ENCODE data around the gene PCDH11Y. TPM values are rescaled to one million over a fixed set of nuclear protein-coding genes. Genes with fewer than 3 reads are reported as not detected.
"Not testable (repeated sequence)": the region's sequence is repeated elsewhere in the genome, so short reads cannot be mapped to it uniquely, and the experiment has no call there.

PCDH11Y gene, protein sequence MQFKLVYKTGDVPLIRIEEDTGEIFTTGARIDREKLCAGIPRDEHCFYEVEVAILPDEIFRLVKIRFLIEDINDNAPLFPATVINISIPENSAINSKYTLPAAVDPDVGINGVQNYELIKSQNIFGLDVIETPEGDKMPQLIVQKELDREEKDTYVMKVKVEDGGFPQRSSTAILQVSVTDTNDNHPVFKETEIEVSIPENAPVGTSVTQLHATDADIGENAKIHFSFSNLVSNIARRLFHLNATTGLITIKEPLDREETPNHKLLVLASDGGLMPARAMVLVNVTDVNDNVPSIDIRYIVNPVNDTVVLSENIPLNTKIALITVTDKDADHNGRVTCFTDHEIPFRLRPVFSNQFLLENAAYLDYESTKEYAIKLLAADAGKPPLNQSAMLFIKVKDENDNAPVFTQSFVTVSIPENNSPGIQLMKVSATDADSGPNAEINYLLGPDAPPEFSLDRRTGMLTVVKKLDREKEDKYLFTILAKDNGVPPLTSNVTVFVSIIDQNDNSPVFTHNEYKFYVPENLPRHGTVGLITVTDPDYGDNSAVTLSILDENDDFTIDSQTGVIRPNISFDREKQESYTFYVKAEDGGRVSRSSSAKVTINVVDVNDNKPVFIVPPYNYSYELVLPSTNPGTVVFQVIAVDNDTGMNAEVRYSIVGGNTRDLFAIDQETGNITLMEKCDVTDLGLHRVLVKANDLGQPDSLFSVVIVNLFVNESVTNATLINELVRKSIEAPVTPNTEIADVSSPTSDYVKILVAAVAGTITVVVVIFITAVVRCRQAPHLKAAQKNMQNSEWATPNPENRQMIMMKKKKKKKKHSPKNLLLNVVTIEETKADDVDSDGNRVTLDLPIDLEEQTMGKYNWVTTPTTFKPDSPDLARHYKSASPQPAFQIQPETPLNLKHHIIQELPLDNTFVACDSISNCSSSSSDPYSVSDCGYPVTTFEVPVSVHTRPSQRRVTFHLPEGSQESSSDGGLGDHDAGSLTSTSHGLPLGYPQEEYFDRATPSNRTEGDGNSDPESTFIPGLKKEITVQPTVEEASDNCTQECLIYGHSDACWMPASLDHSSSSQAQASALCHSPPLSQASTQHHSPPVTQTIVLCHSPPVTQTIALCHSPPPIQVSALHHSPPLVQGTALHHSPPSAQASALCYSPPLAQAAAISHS (N-terminal part only)
- total RNA-seq: 1 to 10 TPM in 2 of 4 donors, not detected in 2; 1.4 to 7.9 TPM

GRCh38 chrY:5000057-5000456 is at the start of gene PCDH11Y:
Gene PCDH11Y (plus strand): TSS chrY:5000296. CDS start chrY:5057100, 56,804 bp downstream.
- H3K4me3 ChIP-seq: peak within 1 kb of the TSS in 1 of 4 donors; percentile 25
- H3K27me3 ChIP-seq; DNase-seq; in situ Hi-C loops (cut with MboI; ENCODE audit: low pct_ligation_motif_present in 1 of 4, low pct_unique_long_range_greater_than_20kb in 1 of 4, low sequenced_read_pairs in 3 of 4); intact Hi-C loops (cut with DNase I; ENCODE audit: low total_unique reads); H3K36me3 ChIP-seq; H3K9me3 ChIP-seq; H3K4me1 ChIP-seq; H3K27ac ChIP-seq: not testable (repeated sequence)
- 0% methylated on average over 3 of the region's 21 CpGs; no CpG with 5 or more reads in 1 of the 2 donors for WGBS, 2 donors (ENCODE audit: low coverage in 1 of 2)

GRCh38 chrY:4967894-4968293 is 32.2 kb upstream of the PCDH11Y start:
- H3K27ac ChIP-seq; H3K4me1 ChIP-seq; intact Hi-C loops (cut with DNase I; ENCODE audit: low total_unique reads); H3K9me3 ChIP-seq; DNase-seq; in situ Hi-C loops (cut with MboI; ENCODE audit: low pct_ligation_motif_present in 1 of 4, low pct_unique_long_range_greater_than_20kb in 1 of 4, low sequenced_read_pairs in 3 of 4); H3K27me3 ChIP-seq; H3K36me3 ChIP-seq; H3K4me3 ChIP-seq: not testable (repeated sequence)
- WGBS, 2 donors (ENCODE audit: low coverage in 1 of 2): no CpG with 5 or more reads among the region's 4 CpGs

DNA sequence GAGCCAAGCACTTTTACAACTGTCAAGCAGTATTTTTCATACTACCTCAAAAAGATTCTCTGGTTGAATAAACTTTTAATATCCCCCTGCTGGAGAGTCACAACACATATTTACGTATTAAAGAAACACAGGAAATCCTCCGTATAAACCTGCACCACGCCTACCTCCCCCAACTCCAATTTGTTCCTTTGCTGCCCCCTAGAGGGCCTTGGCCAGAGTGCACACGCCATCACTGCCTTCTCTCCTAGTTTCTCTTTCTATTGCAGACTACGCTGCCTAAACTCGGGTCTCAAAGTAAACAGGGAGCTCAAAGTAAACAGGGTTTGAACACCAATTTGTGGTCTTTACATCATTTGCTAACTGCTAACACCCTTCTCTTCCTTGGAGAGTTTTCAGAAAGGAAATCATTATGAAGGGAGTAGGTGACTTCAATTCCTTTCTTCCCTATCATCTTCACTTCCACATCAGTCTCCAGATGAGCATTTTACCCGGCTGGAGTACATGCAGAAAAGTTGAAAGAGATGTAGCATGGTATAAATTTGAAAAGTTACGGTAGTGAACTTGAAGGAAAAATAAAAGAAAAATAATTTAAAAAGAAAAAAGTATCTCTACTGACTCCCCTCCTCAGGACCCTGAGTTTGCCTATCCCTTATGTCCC is 8.2 kb upstream of the PCDH11Y start:
- H3K36me3 ChIP-seq; H3K9me3 ChIP-seq; H3K4me3 ChIP-seq; H3K4me1 ChIP-seq; H3K27ac ChIP-seq; in situ Hi-C loops (cut with MboI; ENCODE audit: low pct_ligation_motif_present in 1 of 4, low pct_unique_long_range_greater_than_20kb in 1 of 4, low sequenced_read_pairs in 3 of 4); intact Hi-C loops (cut with DNase I; ENCODE audit: low total_unique reads); DNase-seq; H3K27me3 ChIP-seq: not testable (repeated sequence)
- 7% methylated on average over 2 of the region's 8 CpGs; no CpG with 5 or more reads in 1 of the 2 donors for WGBS, 2 donors (ENCODE audit: low coverage in 1 of 2)

GRCh38 chrY:4994892-4995291 is 5.2 kb upstream of the PCDH11Y start:
- H3K4me1 ChIP-seq; intact Hi-C loops (cut with DNase I; ENCODE audit: low total_unique reads); DNase-seq; H3K27me3 ChIP-seq; in situ Hi-C loops (cut with MboI; ENCODE audit: low pct_ligation_motif_present in 1 of 4, low pct_unique_long_range_greater_than_20kb in 1 of 4, low sequenced_read_pairs in 3 of 4); H3K36me3 ChIP-seq; H3K9me3 ChIP-seq; H3K4me3 ChIP-seq; H3K27ac ChIP-seq: not testable (repeated sequence)
- no CpG with 5 or more reads among the region's 5 CpGs for WGBS, 2 donors (ENCODE audit: low coverage in 1 of 2)

GRCh38 chrY:5002476-5003184 is 2.5 kb downstream of the PCDH11Y start:
- H3K27ac ChIP-seq; H3K27me3 ChIP-seq; H3K4me1 ChIP-seq; H3K4me3 ChIP-seq; in situ Hi-C loops (cut with MboI; ENCODE audit: low pct_ligation_motif_present in 1 of 4, low pct_unique_long_range_greater_than_20kb in 1 of 4, low sequenced_read_pairs in 3 of 4); intact Hi-C loops (cut with DNase I; ENCODE audit: low total_unique reads); H3K9me3 ChIP-seq; DNase-seq; H3K36me3 ChIP-seq: not testable (repeated sequence)
- no CpG with 5 or more reads among the region's 55 CpGs for WGBS, 2 donors (ENCODE audit: low coverage in 1 of 2)

DNA sequence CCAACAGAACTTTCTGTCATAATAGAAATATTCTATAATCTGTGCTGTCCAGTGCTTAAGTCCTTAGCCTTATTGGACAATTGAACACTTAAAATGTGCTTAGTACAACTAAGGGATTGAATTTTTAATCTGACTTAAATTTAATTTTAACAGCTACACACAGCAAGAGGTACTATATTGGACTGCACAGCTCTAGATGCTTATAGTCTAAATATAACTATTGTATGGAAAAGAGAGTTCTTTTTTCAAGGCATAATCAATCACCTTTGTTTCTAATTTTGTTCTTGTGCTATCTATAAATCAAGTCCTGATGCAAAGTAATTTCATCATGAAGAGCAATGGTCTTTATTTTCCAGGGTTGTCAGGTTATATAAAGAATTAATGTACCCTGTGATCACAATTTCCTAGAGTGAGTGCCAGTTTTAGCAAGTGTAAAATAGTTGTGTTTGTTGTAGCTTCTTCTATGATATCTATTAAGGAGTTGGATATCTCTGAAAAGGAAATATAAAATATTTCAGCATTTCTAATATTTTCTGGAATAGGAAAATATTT is 39.0 kb downstream of the PCDH11Y start:
- H3K27me3 ChIP-seq; H3K36me3 ChIP-seq; H3K9me3 ChIP-seq; DNase-seq; in situ Hi-C loops (cut with MboI; ENCODE audit: low pct_ligation_motif_present in 1 of 4, low pct_unique_long_range_greater_than_20kb in 1 of 4, low sequenced_read_pairs in 3 of 4); H3K27ac ChIP-seq; intact Hi-C loops (cut with DNase I; ENCODE audit: low total_unique reads); H3K4me3 ChIP-seq; H3K4me1 ChIP-seq: not testable (repeated sequence)

- H3K27ac ChIP-seq; DNase-seq; in situ Hi-C loops (cut with MboI; ENCODE audit: low pct_ligation_motif_present in 1 of 4, low pct_unique_long_range_greater_than_20kb in 1 of 4, low sequenced_read_pairs in 3 of 4); H3K36me3 ChIP-seq; H3K9me3 ChIP-seq; H3K27me3 ChIP-seq; H3K4me1 ChIP-seq; intact Hi-C loops (cut with DNase I; ENCODE audit: low total_unique reads); H3K4me3 ChIP-seq: not testable (repeated sequence)
- WGBS, 2 donors (ENCODE audit: low coverage in 1 of 2): no CpG with 5 or more reads among the region's 3 CpGs
Observed at GRCh38 chrY:5083017-5083416, 82.9 kb downstream of the PCDH11Y start.

DNA sequence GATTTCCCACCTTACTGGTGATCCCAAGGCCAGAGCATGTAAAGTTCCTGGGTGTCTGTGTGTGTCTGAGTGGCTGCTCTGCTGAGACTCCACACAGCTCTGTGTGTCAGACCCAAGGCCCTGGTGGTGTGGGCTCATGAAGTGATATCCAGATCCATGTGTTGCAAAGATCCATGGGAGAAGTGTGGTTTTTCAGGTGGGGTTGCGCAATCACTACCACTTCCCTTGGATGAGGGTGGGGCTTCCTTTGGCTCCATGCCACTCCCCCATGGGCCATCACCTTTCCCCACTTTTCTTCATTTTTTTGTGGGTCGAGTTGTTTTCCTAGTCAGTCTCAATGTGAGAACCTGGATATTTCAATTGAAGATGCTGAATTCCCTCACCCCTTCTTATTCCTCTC is 182.9 kb downstream of the PCDH11Y start:
- WGBS, 2 donors (ENCODE audit: low coverage in 1 of 2): no CpG with 5 or more reads among the region's 2 CpGs

DNA sequence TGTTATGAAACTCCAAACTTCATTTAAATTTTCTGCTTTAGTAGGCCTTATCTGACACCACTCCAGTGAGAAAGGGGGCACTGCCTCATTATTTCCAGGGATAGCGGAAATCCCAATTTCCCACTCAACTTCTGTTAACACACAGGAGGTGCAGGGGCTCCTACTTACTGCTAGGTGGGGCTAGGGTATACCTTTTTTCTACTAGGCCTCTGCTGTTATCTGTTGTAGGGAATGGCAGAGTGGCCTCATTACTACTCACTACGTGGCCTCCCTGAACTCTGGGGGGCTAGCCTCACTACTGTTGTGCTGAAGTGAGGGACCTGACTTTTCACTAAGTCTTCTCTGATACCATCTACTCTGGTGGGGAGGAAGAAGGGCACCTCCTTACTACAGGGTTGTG is 215.0 kb downstream of the PCDH11Y start:
- H3K4me3 ChIP-seq; H3K27me3 ChIP-seq; H3K36me3 ChIP-seq; intact Hi-C loops (cut with DNase I; ENCODE audit: low total_unique reads); in situ Hi-C loops (cut with MboI; ENCODE audit: low pct_ligation_motif_present in 1 of 4, low pct_unique_long_range_greater_than_20kb in 1 of 4, low sequenced_read_pairs in 3 of 4); H3K27ac ChIP-seq; H3K4me1 ChIP-seq; H3K9me3 ChIP-seq; DNase-seq: not testable (repeated sequence)
- no CpG with 5 or more reads among the region's 2 CpGs for WGBS, 2 donors (ENCODE audit: low coverage in 1 of 2)

More for the DNA sequence above, 182.9 kb downstream of the PCDH11Y start:
- in situ Hi-C loops (cut with MboI; ENCODE audit: low pct_ligation_motif_present in 1 of 4, low pct_unique_long_range_greater_than_20kb in 1 of 4, low sequenced_read_pairs in 3 of 4); H3K36me3 ChIP-seq; H3K27ac ChIP-seq; H3K4me1 ChIP-seq; intact Hi-C loops (cut with DNase I; ENCODE audit: low total_unique reads); H3K27me3 ChIP-seq; DNase-seq; H3K4me3 ChIP-seq; H3K9me3 ChIP-seq: not testable (repeated sequence)

All from transverse colon (tissue), 4 donors.